ENCODE measurements around the gene PRKN. TPM values are rescaled to one million over a fixed set of nuclear protein-coding genes. Genes with fewer than 3 reads are reported as not detected.
A peak's percentile ranks its signal among the peaks of the same experiment; 100 is the strongest.

Gene PRKN
- total and polyA plus RNA-seq, 9 of the 15 experiments (the other 6 are each of a cell fraction or from before 2014, with no cell fraction given), result 0.03 to 0.96 (median 0.15) TPM; not detected in 2

DNA sequence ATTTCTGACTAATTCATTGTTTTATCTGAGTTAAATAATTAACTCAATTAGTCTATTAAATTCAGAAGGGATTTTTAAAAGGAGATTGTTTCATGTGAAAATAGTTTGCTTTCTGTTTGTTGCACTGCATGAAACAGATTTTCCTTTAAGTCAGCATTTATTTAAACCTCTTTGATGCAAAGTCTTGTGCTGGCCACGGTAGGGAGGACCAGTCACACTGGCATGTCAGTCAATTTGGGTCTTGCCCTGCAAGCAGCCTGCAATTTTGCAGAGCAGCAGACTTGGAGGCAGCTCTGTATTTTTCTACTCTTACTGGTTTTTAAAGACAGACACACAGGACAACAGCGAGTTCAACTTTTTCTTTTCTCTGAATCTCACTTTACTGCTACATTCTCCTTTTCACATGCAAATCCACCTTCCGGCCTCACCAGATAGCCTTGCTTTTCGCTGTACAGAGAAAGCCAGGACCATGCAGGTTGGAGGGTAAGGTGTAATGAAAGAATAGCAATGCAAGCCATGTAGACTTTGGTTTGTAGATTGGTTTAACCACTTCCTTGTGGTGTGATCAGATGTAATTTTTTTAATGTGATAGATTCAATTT is 763.8 kb downstream of the PRKN start:
- CTCF ChIA-PET (ENCODE audit: low intra/inter-chr PET ratio), result no interaction called here
- WGBS (ENCODE audit: insufficient coverage, low coverage, missing lambda C conversion rate), result 2% methylated on average over 4 of the region's 4 CpGs
- no peak overlapping the region for H2AFZ ChIP-seq (ENCODE audit: low read depth, low read length)
- no peaks in the 10 kb centered on the region for H3K9me3 ChIP-seq (replicated peaks; ENCODE audit: control insufficient read depth, insufficient read depth, low read depth, low read length)
- POLR2A ChIA-PET, result interaction anchor here (0.5 kb wide), 1 partner anchor 981 kb away, joined by 3 read pairs; no protein-coding TSS in a partner anchor
- BruUV-seq (replicated peaks), result no TSS peak
- intact Hi-C loops (cut with micrococcal nuclease), result no loop called here
- H3K9me1 ChIP-seq (ENCODE audit: control insufficient read depth, insufficient read depth, low read length), result no peaks in the 10 kb centered on the region
- no peaks in the 10 kb centered on the region for H3K4me1 ChIP-seq (replicated peaks in 1 of 2; ENCODE audit: control insufficient read depth in 2 of 2, insufficient read depth in 2 of 2, low read length in 2 of 2)
- H3K36me3 ChIP-seq (ENCODE audit: control insufficient read depth, insufficient read depth, low read length), result no peaks in the 10 kb centered on the region
- no peak overlapping the region for H3K4me2 ChIP-seq (ENCODE audit: insufficient read depth, low read length)
- H3K79me2 ChIP-seq (ENCODE audit: control insufficient read depth, insufficient read depth, low read length), result no peaks in the 10 kb centered on the region
- H4K20me1 ChIP-seq (replicated peaks; ENCODE audit: control insufficient read depth, insufficient read depth, low read length), result no peaks in the 10 kb centered on the region
- DNase-seq (ENCODE audit: extremely low read depth in 1 of 4, low spot score in 3 of 4), result no peak
- no peak overlapping the region for H3K27ac ChIP-seq (ENCODE audit: extremely low read depth, low read depth, low read length)
- TF ChIP-seq NFATC3 (IDR thresholded peaks at IDR 0.05) (no peak), GABPB1 (CRISPR knock-in tag; IDR thresholded peaks at IDR 0.05) (no peak), MEF2A (IDR thresholded peaks at IDR 0.05; ENCODE audit: control insufficient read depth, low read depth, low read length) (no peak), ZNF316 (IDR thresholded peaks at IDR 0.05) (peak; percentile 19; the same call in 1 of the 2 replicates), ZNF583 (CRISPR knock-in tag; IDR thresholded peaks at IDR 0.05) (no peak), MTF1 (CRISPR knock-in tag; IDR thresholded peaks at IDR 0.05; ENCODE audit: borderline replicate concordance) (no peak)
- TF ChIP-seq, protein P1, sequence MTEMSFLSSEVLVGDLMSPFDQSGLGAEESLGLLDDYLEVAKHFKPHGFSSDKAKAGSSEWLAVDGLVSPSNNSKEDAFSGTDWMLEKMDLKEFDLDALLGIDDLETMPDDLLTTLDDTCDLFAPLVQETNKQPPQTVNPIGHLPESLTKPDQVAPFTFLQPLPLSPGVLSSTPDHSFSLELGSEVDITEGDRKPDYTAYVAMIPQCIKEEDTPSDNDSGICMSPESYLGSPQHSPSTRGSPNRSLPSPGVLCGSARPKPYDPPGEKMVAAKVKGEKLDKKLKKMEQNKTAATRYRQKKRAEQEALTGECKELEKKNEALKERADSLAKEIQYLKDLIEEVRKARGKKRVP (CRISPR knock-in tag; IDR thresholded peaks at IDR 0.05), result no peak
- TF ChIP-seq, protein P2, sequence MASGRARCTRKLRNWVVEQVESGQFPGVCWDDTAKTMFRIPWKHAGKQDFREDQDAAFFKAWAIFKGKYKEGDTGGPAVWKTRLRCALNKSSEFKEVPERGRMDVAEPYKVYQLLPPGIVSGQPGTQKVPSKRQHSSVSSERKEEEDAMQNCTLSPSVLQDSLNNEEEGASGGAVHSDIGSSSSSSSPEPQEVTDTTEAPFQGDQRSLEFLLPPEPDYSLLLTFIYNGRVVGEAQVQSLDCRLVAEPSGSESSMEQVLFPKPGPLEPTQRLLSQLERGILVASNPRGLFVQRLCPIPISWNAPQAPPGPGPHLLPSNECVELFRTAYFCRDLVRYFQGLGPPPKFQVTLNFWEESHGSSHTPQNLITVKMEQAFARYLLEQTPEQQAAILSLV (tag; IDR thresholded peaks at IDR 0.05), result no peak
- no peaks in the 10 kb centered on the region for H3K27me3 ChIP-seq (ENCODE audit: control insufficient read depth in 2 of 2, insufficient read depth in 2 of 2, low read length in 2 of 2)
- in situ Hi-C loops (cut with MboI), result no loop called here
- FAIRE-seq, result no peak
- ATAC-seq, result no peak
- no peak overlapping the region for H3K4me3 ChIP-seq
- no peak overlapping the region for H3K9ac ChIP-seq (ENCODE audit: insufficient read depth in 1 of 2, low read depth in 2 of 2, low read length in 2 of 2)
